A549 treated with Mapracorat at 1 μM for 4 hours (cell line): ENCODE results near the gene STK4. TPM values are rescaled to one million over a fixed set of nuclear protein-coding genes. Genes with fewer than 3 reads are reported as not detected.

ENCODE experiments used
- total RNA-seq: library from RNA; stranded (reverse); fragments of 200-300 nt; extraction: Qiagen RNA extraction; gene quantifications from 5 replicates; pipeline ENCODE4 v1.2.3, GENCODE V29; 2022

The STK4 gene
- 11.7 to 14.0 TPM (median 13.0 TPM) in 5 replicates for total RNA-seq

DNA sequence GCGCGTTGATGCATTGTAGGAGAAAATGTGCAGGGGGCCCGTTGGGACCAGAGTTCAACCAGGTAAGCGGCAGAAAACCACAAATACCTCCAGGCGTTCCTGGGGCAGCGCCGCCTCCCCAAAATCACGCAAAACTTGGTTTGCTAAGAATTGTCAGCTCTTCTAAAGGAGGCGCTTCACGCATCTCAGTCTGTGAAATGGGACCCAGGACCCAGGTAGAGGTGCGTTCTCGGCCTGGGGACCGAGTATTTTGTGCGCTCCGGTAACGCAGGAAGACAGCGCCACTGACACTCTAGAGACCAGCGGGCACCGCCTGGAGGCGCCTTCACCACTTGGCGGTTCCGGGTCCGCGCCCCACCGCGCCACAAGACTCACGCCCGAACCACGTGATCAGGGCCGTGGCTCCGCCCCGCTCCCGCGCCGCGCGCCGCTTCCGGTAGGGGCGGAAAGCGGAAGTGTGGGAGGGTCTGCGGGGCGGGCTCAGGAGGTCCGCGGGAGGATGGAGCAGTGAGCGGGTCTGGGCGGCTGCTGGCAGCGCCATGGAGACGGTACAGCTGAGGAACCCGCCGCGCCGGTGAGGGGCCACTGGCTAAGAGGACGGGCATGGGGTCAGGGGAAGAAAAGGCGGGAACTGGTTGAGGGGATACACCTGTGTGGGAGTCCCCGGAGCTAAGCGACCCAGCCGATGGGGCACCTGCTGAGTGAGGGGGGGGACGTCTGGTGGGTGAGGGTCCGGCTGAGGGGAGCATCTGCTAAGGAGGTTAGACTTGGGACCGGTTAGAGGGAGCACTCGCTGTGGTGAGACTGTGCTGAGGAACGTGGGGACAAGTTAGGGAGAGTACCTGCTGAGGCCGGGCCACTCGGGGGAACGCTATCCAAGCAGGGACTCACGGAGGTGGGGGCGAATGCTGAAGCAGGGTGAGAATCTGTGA lies at the start of gene STK4:
Gene STK4, plus strand, starts transcription at position 483 of the 932 bp plus-strand sequence. Its CDS starts 57 bp downstream, at position 540.

DNA sequence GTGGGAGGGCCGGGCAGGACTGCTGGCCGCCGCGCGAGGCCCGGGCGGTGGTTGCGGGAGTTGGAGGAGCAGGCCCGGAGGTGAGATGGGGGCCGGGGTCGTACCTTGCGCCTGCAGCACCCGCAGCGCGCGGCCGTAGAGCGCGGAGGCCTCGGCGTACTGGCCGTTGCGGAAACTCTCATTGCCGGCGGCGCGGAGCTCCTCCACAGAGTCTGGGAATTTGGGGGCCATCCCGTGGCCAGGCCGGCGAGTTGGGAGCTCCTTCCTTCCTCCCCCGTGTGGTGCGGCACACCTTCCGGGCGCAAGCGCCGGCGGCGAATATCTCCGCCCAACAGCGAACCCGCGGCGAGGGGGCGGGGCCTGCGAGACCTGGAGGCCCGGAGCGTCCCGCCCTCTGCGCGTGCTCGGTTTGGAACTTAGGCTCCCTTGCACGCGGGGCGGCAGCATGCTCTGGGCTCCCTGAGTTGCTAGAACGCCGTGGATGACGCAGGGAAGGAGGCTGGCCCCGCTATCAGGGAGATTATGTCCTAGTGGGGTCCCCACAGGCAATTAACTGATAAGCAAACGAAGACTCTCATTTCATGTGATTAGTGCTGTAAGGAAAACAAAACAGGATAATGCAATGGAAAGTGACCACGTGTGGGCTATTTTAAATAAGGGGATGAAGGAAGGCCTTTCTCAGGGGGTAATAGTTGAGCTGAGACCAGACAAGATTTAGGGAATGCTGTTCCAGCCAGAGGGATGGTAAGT lies 6.0 kb upstream of the STK4 start, which contains the start of gene TOMM34:
Gene TOMM34, minus strand, starts transcription at position 295 of the 750 bp plus-strand sequence. Its CDS starts 64 bp downstream, at position 231.

DNA sequence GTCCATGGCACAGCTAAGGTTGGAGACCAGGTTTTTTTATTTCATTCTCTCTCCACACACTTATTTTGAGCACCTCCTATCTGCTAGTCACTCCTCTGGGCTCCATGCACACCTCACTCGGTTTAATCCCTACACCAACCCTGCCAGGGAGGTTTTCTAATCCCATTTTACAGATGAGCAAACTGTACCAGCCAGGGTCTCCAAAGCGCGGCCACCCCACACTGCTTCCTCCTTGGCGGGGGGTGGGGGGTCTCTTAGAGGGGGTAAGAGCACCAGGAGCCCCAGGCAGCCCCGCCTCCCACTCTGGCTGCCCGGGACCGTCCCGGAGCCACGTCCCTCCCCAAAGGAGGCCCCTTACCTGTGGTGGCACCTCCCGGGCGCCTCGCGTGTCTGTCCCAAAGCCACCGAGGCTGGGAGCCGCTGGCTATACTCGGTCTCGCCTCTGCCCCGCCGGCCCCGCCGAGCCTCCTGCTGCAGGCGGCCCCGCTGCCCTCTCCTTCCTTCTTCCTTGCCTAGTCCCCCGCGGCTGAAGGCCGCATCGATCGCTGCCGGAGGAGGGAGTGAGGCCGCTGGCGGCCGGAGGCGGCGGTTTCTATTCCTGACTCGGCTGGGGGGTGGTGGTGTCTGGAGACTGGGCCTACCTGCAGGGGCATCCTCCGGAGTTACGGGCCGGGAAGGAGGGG lies 134.4 kb downstream of the STK4 start, which contains the start of gene KCNS1:
Gene KCNS1, minus strand, starts transcription at position 565 of the 683 bp plus-strand sequence. CDS start 1,891 bp downstream, outside the sequence.

DNA sequence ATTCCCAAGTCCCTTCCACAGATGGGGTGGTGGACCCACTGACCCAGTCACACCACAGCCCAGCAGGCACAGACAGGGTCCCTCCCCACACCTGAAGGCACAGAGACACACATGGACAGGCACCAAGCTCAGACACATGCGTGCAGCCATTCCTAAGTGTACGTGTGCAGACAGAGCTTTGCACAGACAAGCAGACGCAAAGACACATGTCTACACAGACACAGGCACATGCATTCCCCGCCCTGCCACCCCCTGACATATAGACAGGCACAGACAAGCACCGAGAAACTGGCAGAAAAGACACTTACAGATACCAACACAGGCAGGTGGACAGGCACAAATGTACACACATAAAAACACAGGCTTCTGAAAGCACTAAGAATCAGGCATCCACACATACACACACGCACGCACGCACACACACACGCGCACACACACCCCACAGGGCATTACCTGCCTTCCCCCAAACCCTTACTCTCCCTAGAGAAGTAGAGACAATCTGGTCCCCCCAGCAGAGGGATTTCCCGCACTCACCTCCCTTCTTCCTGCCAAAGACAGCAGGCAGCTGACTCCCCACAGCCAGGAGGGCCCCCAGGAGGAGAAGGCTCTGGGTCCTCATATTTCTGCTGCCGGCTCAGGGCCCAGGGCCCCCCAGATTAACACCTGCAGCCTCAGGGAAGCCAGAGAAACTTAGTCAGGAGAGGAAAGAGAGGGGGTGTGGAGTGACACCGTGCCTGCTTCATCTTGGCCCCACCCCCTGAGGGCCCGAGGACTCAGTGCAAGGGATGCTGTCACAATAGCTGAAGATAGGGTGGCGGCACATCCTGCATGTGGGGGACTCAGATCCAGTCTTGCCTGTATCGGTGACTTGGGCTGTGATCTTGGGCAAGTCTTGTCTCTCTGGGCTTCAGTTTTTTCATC lies 148.4 kb downstream of the STK4 start, which contains the start of gene WFDC5:
Gene WFDC5, minus strand, starts transcription at position 710 of the 921 bp plus-strand sequence. Its CDS starts 91 bp downstream, at position 619.

DNA sequence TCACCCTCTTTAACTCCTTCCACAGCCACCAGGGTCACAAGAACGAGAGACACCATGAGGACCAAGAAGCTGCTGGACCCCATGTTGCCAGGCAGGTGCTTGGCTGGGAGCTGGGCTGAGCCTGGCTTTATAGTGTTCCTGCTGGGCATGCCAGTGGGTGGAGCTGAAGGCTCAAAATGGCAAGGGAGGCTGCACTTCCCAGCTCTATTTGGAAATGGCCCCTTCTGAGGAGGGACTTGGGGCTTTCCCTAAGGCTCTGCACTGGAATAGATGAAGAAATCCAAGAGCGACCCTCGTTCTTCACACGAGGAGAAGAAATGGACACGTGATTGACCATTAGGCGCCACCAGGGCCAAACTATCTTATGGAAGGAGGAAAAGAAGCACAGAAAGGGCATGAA lies 158.1 kb downstream of the STK4 start, which contains the start of gene WFDC12:
Gene WFDC12, minus strand, starts transcription at position 101 of the 400 bp plus-strand sequence. Its CDS starts 18 bp downstream, at position 83.

Other genes starting within 250 kb of the STK4 start
- 0.45 to 0.87 TPM (median 0.54 TPM) in 5 replicates for gene KCNK15, start 220.6 kb upstream of the STK4 start, total RNA-seq
- gene RIMS4, start 156.0 kb upstream of the STK4 start, total RNA-seq = 1.3 to 2.0 TPM (median 1.6 TPM) in 5 replicates
- gene YWHAB, start 80.8 kb upstream of the STK4 start, total RNA-seq = 187 to 204 TPM (median 194 TPM) in 5 replicates
- gene PABPC1L, start 56.5 kb upstream of the STK4 start, total RNA-seq = 11.4 to 20.6 TPM (median 15.7 TPM) in 5 replicates
- gene TOMM34, start 6.1 kb upstream of the STK4 start, total RNA-seq = 38.6 to 46.0 TPM (median 39.2 TPM) in 5 replicates
- not detected in 5 replicates for gene KCNS1, start 134.6 kb downstream of the STK4 start, total RNA-seq
- not detected in 5 replicates for gene WFDC5, start 148.7 kb downstream of the STK4 start, total RNA-seq
- not detected in 5 replicates for gene WFDC12, start 158.0 kb downstream of the STK4 start, total RNA-seq
- 2.2 to 4.2 TPM (median 3.7 TPM) in 5 replicates for gene PI3, start 208.4 kb downstream of the STK4 start, total RNA-seq
- gene SEMG1, start 240.5 kb downstream of the STK4 start, total RNA-seq = not detected in 5 replicates